Measurements from ENCODE around the gene DLEC1.

GRCh38 chr3:38047896-38048295 lies 8.9 kb downstream of the DLEC1 start:
- no peak for TF ChIP-seq POLR2A (IDR thresholded peaks at IDR 0.05)
- no peak for TF ChIP-seq CTCF (IDR thresholded peaks at IDR 0.05)
